H1 (cell line): Measurements from ENCODE around the gene FNDC11. TPM values are rescaled to one million over a fixed set of nuclear protein-coding genes. Genes with fewer than 3 reads are reported as not detected.

ENCODE experiments used
- E2F6 ChIP-seq: IDR thresholded peaks from 2 replicates; pipeline ENCODE4 v1.6.1; 2012; ENCODE audit warnings: inconsistent platforms
- EP300 ChIP-seq, 2 experiments: IDR thresholded peaks; 1 replicate in 1 of 2; 2 replicates in 1 of 2; pipeline ENCODE4 v1.6.1; 2011 to 2012; ENCODE audit warnings: low read depth in 2 of 2, low read length in 2 of 2, mild to moderate bottlenecking in 2 of 2, borderline replicate concordance in 1 of 2, inconsistent platforms in 1 of 2, moderate library complexity in 1 of 2
- GABPA ChIP-seq: IDR thresholded peaks from 2 replicates; pipeline ENCODE4 v1.6.1; 2011; ENCODE audit warnings: mild to moderate bottlenecking, low read length, moderate library complexity, borderline replicate concordance; ENCODE audit not compliant: insufficient read depth
- HDAC2 ChIP-seq, 2 experiments: fragments of 300-600 bp in 1 of 2; sonication (generic) in 1 of 2; IDR thresholded peaks; 2 replicates each; pipeline ENCODE4 v1.6.1; 2011 to 2012; ENCODE audit warnings: low read depth in 2 of 2, low read length in 2 of 2, mild to moderate bottlenecking in 2 of 2, moderate library complexity in 2 of 2, borderline replicate concordance in 1 of 2, inconsistent platforms in 1 of 2
- MAFK ChIP-seq: IDR thresholded peaks from 2 replicates; pipeline ENCODE4 v1.6.1; 2012; ENCODE audit warnings: low read depth, mild to moderate bottlenecking, improper control_type of control experiment, low read length
- SIX5 ChIP-seq: IDR thresholded peaks from 2 replicates; pipeline ENCODE4 v1.6.1; 2011; ENCODE audit warnings: mild to moderate bottlenecking, low read depth, low read length
- TAF1 ChIP-seq: IDR thresholded peaks from 2 replicates; pipeline ENCODE4 v1.6.1; 2011; ENCODE audit warnings: mild to moderate bottlenecking, low read depth, low read length
- TBP ChIP-seq: IDR thresholded peaks from 2 replicates; pipeline ENCODE4 v1.6.1; 2011; ENCODE audit warnings: low read depth, low read length, improper control_type of control experiment
- polyA plus RNA-seq, 7 experiments: library from polyadenylated mRNA; depleted of rRNA in 3 of 7; stranded (reverse) in 5 of 7; unstranded in 2 of 7; fragments of >200 nt in 5 of 7; fragments of 200-250 nt in 2 of 7; gene quantifications; 1 replicate in 5 of 7; 2 replicates in 1 of 7; 4 replicates in 1 of 7; pipeline versions ENCODE4 v1.2.1 to v1.2.3, GENCODE V29; 2011 to 2013; ENCODE audit warnings: missing spikeins in 2 of 7, mixed read lengths in 2 of 7
- total RNA-seq: library from RNA; stranded (reverse); fragmentation: NEBNext Ultra II Directional; extraction: Animal tissue kit (Norgen Biotek cat#: 25700); gene quantifications from 2 replicates; pipeline ENCODE4 v1.2.1, GENCODE V29; 2021

FNDC11 gene
- total and polyA plus RNA-seq, 2 of the 8 experiments (the other 6 are each of a cell fraction or from before 2014, with no cell fraction given), result 2.6 to 8.8 TPM

- TF ChIP-seq HDAC2 (IDR thresholded peaks at IDR 0.05; ENCODE audit: borderline replicate concordance in 1 of 2, low read depth in 2 of 2, low read length in 2 of 2) (no peak), SIX5 (no peak), E2F6 (no peak), TBP (no peak), MAFK (no peak), EP300 (IDR thresholded peaks at IDR 0.05; ENCODE audit: borderline replicate concordance in 1 of 2, low read depth in 2 of 2, low read length in 2 of 2) (no peak), TAF1 (no peak), GABPA (no peak)
These were observed 18.3 kb downstream of the FNDC11 start (continued) for GRCh38 chr20:63572071-63572787.
